ENCODE results near the gene CALHM1. TPM values are rescaled to one million over a fixed set of nuclear protein-coding genes. Genes with fewer than 3 reads are reported as not detected.
A peak's percentile ranks its signal among the peaks of the same experiment; 100 is the strongest.

The CALHM1 gene
- total RNA-seq, 6 donors from 2014 or later = not detected

DNA sequence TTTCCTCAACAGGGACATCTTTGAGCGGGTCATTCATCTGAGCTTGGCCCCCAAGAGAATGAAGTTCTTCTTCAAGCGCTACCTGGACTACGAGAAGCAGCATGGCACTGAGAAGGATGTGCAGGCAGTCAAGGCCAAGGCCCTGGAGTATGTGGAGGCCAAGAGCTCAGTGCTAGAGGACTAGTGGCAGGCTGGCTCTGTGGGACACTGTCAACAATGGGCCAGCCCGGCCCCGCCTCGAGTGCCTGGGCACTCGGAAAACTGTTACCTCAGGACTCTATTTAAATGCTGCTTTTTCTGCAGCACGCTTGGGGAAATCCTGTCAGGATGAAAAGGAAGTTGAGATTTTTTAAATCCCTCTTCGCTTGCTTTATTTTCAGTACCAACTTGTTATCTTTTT lies 13.3 kb downstream of the CALHM1 start:
- Histone ChIP-seq H3K27me3 (no peaks in the 10 kb centered on the region), H3K9me3 (no peaks in the 10 kb centered on the region), H3K36me3 (peaks cover 19 to 91% (median 80%) of the 10 kb centered on the region in 4 donors), H3K4me3 (no peak overlapping the region), H3K27ac (peak overlapping the region; percentile 58 to 75 (median 66)), H3K4me1 (peaks cover 17 to 35% (median 23%) of the 10 kb centered on the region in 4 donors)
- TF ChIP-seq, protein P1, sequence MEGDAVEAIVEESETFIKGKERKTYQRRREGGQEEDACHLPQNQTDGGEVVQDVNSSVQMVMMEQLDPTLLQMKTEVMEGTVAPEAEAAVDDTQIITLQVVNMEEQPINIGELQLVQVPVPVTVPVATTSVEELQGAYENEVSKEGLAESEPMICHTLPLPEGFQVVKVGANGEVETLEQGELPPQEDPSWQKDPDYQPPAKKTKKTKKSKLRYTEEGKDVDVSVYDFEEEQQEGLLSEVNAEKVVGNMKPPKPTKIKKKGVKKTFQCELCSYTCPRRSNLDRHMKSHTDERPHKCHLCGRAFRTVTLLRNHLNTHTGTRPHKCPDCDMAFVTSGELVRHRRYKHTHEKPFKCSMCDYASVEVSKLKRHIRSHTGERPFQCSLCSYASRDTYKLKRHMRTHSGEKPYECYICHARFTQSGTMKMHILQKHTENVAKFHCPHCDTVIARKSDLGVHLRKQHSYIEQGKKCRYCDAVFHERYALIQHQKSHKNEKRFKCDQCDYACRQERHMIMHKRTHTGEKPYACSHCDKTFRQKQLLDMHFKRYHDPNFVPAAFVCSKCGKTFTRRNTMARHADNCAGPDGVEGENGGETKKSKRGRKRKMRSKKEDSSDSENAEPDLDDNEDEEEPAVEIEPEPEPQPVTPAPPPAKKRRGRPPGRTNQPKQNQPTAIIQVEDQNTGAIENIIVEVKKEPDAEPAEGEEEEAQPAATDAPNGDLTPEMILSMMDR (IDR thresholded peaks at IDR 0.05) = no peak
- TF ChIP-seq EP300 (IDR thresholded peaks at IDR 0.05) = no peak
- no peak for TF ChIP-seq POLR2A (IDR thresholded peaks at IDR 0.05)
- TF ChIP-seq POLR2AphosphoS5 (IDR thresholded peaks at IDR 0.05) = no peak
- no peak for ATAC-seq (ENCODE audit: low FRiP score in 2 of 2)
- DNase-seq = no peak
- WGBS, 2 donors = 82 to 88% methylated on average over 9 of the region's 9 CpGs

- DNase-seq (no peak), ATAC-seq (ENCODE audit: low FRiP score in 2 of 2) (no peak)
- H3K27ac ChIP-seq = peak overlapping the region in 2 of 4 donors; percentile 58 to 75
- no peak overlapping the region for H3K4me3 ChIP-seq
- H3K27me3 ChIP-seq = no peaks in the 10 kb centered on the region
- 86 to 90% methylated on average over 6 to 10 of the region's 10 CpGs for WGBS, 2 donors
- no peaks in the 10 kb centered on the region for H3K9me3 ChIP-seq
- peaks cover 23 to 93% (median 84%) of the 10 kb centered on the region in 4 donors for H3K36me3 ChIP-seq
- peaks cover 8 to 26% (median 14%) of the 10 kb centered on the region in 4 donors for H3K4me1 ChIP-seq
- TF ChIP-seq EP300 (IDR thresholded peaks at IDR 0.05) = no peak
- no peak for TF ChIP-seq POLR2A (IDR thresholded peaks at IDR 0.05)
- TF ChIP-seq, protein P1 (IDR thresholded peaks at IDR 0.05) = no peak
- TF ChIP-seq POLR2AphosphoS5 (IDR thresholded peaks at IDR 0.05) = no peak
These were observed 14.2 kb downstream of the CALHM1 start for GRCh38 chr10:103444478-103444877.

DNA sequence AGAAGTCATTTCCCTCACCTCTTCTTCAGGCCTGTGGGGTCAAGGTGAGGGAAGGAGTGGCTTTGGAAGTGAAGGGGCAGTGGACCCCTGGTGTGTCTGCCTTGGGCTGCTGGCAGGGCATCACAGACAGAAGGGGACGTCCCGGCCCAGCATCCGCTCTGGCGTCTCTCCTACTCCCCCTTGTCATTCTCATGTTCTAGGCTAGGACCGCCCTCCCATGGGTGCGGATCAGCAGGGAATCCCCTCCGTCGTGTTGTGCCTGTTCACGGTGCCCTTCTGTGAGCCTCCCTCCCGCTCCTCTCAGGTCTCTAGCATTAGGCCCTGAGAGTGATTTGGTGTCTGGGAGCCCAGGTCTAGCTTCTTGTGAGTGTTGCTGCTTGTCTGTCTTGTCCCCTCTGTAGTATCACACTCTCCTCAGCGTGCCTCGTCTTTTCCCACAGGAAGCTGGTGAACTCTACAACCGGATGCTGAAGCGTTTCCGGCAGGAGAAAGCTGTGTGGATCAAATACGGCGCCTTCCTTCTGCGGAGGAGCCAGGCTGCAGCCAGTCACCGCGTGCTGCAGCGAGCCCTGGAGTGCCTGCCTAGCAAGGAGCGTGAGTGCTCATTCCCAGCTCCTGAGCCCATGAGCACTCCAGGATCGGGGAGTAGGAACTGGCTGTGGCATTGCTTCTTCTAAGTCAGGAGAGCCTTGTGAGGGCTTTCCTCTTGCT lies 15.1 kb downstream of the CALHM1 start:
- peaks cover 0 to 18% (median 9%) of the 10 kb centered on the region in 4 donors for H3K4me1 ChIP-seq
- no peak for ATAC-seq (ENCODE audit: low FRiP score in 2 of 2)
- H3K36me3 ChIP-seq = peaks cover 25 to 98% (median 88%) of the 10 kb centered on the region in 4 donors
- no peaks in the 10 kb centered on the region for H3K27me3 ChIP-seq
- TF ChIP-seq, protein P1 (IDR thresholded peaks at IDR 0.05) = no peak
- TF ChIP-seq POLR2AphosphoS5 (IDR thresholded peaks at IDR 0.05) (no peak), EP300 (IDR thresholded peaks at IDR 0.05) (no peak), POLR2A (IDR thresholded peaks at IDR 0.05) (no peak)
- H3K9me3 ChIP-seq = no peaks in the 10 kb centered on the region
- no peak overlapping the region for H3K4me3 ChIP-seq
- DNase-seq = no peak
- H3K27ac ChIP-seq = peak overlapping the region in 3 of 4 donors; percentile 9 to 43 (median 13)
- WGBS, 2 donors = 87 to 92% methylated on average over 21 to 23 of the region's 23 CpGs

DNA sequence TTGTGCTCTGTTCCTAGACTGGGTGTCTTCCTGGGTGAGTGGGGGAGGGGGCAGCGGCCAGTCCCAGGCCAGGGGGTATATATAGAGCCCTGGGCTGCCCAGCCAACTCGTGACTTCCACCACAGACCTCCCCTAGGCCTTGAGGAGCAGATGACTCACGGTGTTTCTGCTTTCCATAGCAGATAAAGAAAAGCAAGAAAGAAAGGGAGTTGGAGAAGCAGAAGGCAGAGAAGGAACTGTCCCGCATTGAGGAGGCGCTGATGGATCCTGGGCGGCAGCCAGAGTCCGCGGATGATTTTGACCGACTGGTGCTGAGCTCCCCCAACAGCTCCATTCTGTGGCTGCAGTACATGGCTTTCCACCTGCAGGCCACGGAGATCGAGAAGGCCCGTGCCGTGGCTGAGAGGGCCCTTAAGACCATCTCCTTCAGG lies 16.7 kb downstream of the CALHM1 start:
- H3K9me3 ChIP-seq = no peaks in the 10 kb centered on the region
- H3K36me3 ChIP-seq = peaks cover 37 to 99% (median 93%) of the 10 kb centered on the region in 4 donors
- peaks cover 0 to 12% (median 9%) of the 10 kb centered on the region in 4 donors for H3K4me1 ChIP-seq
- no peak for TF ChIP-seq POLR2AphosphoS5 (IDR thresholded peaks at IDR 0.05)
- peak in 1 of 4 donors; percentile 18 for TF ChIP-seq POLR2A (IDR thresholded peaks at IDR 0.05)
- TF ChIP-seq, protein P1 (IDR thresholded peaks at IDR 0.05) = no peak
- TF ChIP-seq EP300 (IDR thresholded peaks at IDR 0.05) = no peak
- DNase-seq (no peak), ATAC-seq (ENCODE audit: low FRiP score in 2 of 2) (peak in 1 of 2 donors; percentile 65)
- H3K27ac ChIP-seq = peak overlapping the region in 1 of 4 donors; percentile 43
- WGBS, 2 donors = 87 to 94% methylated on average over 11 to 12 of the region's 13 CpGs
- no peak overlapping the region for H3K4me3 ChIP-seq
- H3K27me3 ChIP-seq = no peaks in the 10 kb centered on the region
